DOHH2 (cell line): Measurements from ENCODE around the gene FRMPD4.

Source experiments
- EZH2phosphoT487 ChIP-seq: fragments of 200-600 bp; sonication (generic); IDR thresholded peaks from 2 replicates; pipeline ENCODE4 v1.6.1; 2017; ENCODE audit warnings: borderline replicate concordance, mild to moderate bottlenecking, antibody characterized with exemption, low read length, moderate library complexity, mixed read lengths
- TF ChIP-seq, protein P1 (sequence below): fragments of 200-600 bp; sonication (generic); IDR thresholded peaks from one replicate; pipeline ENCODE4 v1.5.1; 2014; ENCODE audit warnings: antibody characterized with exemption, mild to moderate bottlenecking, low read depth, low read length; ENCODE audit not compliant: poor library complexity, severe bottlenecking

DNA sequence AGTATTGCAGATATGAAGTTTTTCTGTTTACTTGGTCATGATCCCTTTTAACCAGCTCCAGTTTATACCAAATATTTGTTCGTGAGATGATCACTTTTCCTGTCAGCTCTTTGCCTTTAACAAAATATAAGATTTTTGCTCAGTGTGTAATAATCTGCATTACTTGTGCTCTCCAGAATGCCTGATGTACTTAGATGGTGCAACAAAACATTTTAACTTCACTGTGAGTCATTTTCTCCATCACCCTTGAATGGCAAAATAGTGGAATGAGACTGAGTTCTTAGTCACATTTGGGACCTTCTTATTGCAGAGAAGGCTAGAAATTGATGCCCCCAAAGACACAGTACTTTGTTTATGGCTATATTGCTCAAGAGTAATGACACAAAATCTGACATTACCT is 252.0 kb downstream of the FRMPD4 start:
- TF ChIP-seq, protein P1, sequence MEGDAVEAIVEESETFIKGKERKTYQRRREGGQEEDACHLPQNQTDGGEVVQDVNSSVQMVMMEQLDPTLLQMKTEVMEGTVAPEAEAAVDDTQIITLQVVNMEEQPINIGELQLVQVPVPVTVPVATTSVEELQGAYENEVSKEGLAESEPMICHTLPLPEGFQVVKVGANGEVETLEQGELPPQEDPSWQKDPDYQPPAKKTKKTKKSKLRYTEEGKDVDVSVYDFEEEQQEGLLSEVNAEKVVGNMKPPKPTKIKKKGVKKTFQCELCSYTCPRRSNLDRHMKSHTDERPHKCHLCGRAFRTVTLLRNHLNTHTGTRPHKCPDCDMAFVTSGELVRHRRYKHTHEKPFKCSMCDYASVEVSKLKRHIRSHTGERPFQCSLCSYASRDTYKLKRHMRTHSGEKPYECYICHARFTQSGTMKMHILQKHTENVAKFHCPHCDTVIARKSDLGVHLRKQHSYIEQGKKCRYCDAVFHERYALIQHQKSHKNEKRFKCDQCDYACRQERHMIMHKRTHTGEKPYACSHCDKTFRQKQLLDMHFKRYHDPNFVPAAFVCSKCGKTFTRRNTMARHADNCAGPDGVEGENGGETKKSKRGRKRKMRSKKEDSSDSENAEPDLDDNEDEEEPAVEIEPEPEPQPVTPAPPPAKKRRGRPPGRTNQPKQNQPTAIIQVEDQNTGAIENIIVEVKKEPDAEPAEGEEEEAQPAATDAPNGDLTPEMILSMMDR = no peak
- no peak for TF ChIP-seq EZH2phosphoT487
